Prostate gland (tissue), 2 donors: ENCODE measurements around the gene FAM83G. TPM values are rescaled to one million over a fixed set of nuclear protein-coding genes. Genes with fewer than 3 reads are reported as not detected.

Experiments used
- DNase-seq: peaks from one replicate; pipeline ENCODE4 v3.0.0-alpha.2; 2019; ENCODE audit warnings: low spot score
- H3K27ac ChIP-seq, 2 donors: fragments of 200-600 bp; sonication (generic); 2 replicates each; pipeline ENCODE4 v1.5.1; 2017 to 2019
- H3K27me3 ChIP-seq: fragments of 200-600 bp; sonication (generic); replicated peaks from 2 replicates; pipeline ENCODE4 v1.5.1; 2019; ENCODE audit not compliant: insufficient read depth
- H3K36me3 ChIP-seq, 2 donors: fragments of 200-600 bp; sonication (generic); 1 replicate in 1 of 2; 2 replicates in 1 of 2; pipeline versions ENCODE4 v1.5.1 to v1.8.1; 2017 to 2019
- H3K4me1 ChIP-seq: fragments of 200-600 bp; sonication (generic); replicated peaks from 2 replicates; pipeline ENCODE4 v1.5.1; 2019
- H3K4me3 ChIP-seq, 2 donors: fragments of 200-600 bp; sonication (generic); 2 replicates each; pipeline ENCODE4 v1.5.1; 2017 to 2019
- H3K9me3 ChIP-seq: fragments of 200-600 bp; sonication (generic); 2 replicates; pipeline ENCODE4 v1.5.1; 2017
- POLR2A ChIP-seq: fragments of 450-650 bp; IDR thresholded peaks from one replicate; pipeline ENCODE4 v1.6.1; 2016; ENCODE audit warnings: antibody characterized with exemption, mild to moderate bottlenecking
- POLR2AphosphoS5 ChIP-seq: sonication (generic); formaldehyde crosslinking; IDR thresholded peaks from one replicate; pipeline ENCODE4 v1.6.1; 2017; ENCODE audit warnings: antibody characterized with exemption
- WGBS: methylation state at CpG from one replicate; pipeline ENCODE4 v1.1.5; 2018; 5-methylcytosine and 5-hydroxymethylcytosine counted together
- intact Hi-C: fragments of 100-400 bp; cut with DNase I; formaldehyde crosslinking; loops from one replicate; pipeline ENCODE4 v1.14.2; 2022
- total RNA-seq, 2 donors: library from RNA; depleted of rRNA; stranded (reverse); fragments of >200 nt; gene quantifications; one replicate each; pipeline ENCODE4 v1.1.0, GENCODE V29; 2016
- TF ChIP-seq, protein P1 (sequence below), 4 experiments: fragments of 200-600 bp in 2 of 4; fragments of 450-650 bp in 2 of 4; sonication (generic) in 2 of 4; IDR thresholded peaks; 1 replicate in 3 of 4; 2 replicates in 1 of 4; pipeline ENCODE4 v1.5.1; 2016 to 2019; ENCODE audit warnings: antibody characterized with exemption in 4 of 4, mild to moderate bottlenecking in 2 of 4, moderate library complexity in 2 of 4

The FAM83G gene
- total RNA-seq, 2 donors from 2014 or later, result 7.3 to 9.5 TPM

- intact Hi-C loops, result no loop called here
- Histone ChIP-seq H3K9me3 (no peaks in the 10 kb centered on the region), H3K27me3 (no peaks in the 10 kb centered on the region), H3K4me1 (no peaks in the 10 kb centered on the region), H3K4me3 (no peak overlapping the region), H3K36me3 (no peaks in the 10 kb centered on the region), H3K27ac (no peak overlapping the region)
- TF ChIP-seq, protein P1, sequence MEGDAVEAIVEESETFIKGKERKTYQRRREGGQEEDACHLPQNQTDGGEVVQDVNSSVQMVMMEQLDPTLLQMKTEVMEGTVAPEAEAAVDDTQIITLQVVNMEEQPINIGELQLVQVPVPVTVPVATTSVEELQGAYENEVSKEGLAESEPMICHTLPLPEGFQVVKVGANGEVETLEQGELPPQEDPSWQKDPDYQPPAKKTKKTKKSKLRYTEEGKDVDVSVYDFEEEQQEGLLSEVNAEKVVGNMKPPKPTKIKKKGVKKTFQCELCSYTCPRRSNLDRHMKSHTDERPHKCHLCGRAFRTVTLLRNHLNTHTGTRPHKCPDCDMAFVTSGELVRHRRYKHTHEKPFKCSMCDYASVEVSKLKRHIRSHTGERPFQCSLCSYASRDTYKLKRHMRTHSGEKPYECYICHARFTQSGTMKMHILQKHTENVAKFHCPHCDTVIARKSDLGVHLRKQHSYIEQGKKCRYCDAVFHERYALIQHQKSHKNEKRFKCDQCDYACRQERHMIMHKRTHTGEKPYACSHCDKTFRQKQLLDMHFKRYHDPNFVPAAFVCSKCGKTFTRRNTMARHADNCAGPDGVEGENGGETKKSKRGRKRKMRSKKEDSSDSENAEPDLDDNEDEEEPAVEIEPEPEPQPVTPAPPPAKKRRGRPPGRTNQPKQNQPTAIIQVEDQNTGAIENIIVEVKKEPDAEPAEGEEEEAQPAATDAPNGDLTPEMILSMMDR (IDR thresholded peaks at IDR 0.05), result no peak
- TF ChIP-seq POLR2AphosphoS5, result no peak
- TF ChIP-seq POLR2A, result no peak
- 69% methylated on average over 4 of the region's 4 CpGs for WGBS
- DNase-seq, result no peak
Measured at GRCh38 chr17:18950346-18950745, 54.2 kb downstream of the FAM83G start.

GRCh38 chr17:18949566-18949965 is 55.0 kb downstream of the FAM83G start:
- Histone ChIP-seq H3K4me3 (no peak overlapping the region), H3K36me3 (no peaks in the 10 kb centered on the region), H3K27me3 (no peaks in the 10 kb centered on the region), H3K27ac (no peak overlapping the region), H3K9me3 (no peaks in the 10 kb centered on the region), H3K4me1 (no peaks in the 10 kb centered on the region)
- WGBS, result 71% methylated on average over 6 of the region's 6 CpGs
- intact Hi-C loops, result no loop called here
- TF ChIP-seq, protein P1 (IDR thresholded peaks at IDR 0.05), result no peak
- TF ChIP-seq POLR2A, result no peak
- DNase-seq, result no peak

GRCh38 chr17:18948476-18949006 is 56.0 kb downstream of the FAM83G start:
- H3K27ac ChIP-seq, result no peak overlapping the region
- no peaks in the 10 kb centered on the region for H3K4me1 ChIP-seq
- TF ChIP-seq POLR2AphosphoS5 (no peak), POLR2A (no peak)
- TF ChIP-seq, protein P1 (IDR thresholded peaks at IDR 0.05), result no peak
- no peak overlapping the region for H3K4me3 ChIP-seq
- intact Hi-C loops, result no loop called here
- no peak for DNase-seq
- no peaks in the 10 kb centered on the region for H3K9me3 ChIP-seq
- H3K36me3 ChIP-seq, result no peaks in the 10 kb centered on the region
- no peaks in the 10 kb centered on the region for H3K27me3 ChIP-seq
- WGBS, result 83% methylated on average over 8 of the region's 8 CpGs

DNA sequence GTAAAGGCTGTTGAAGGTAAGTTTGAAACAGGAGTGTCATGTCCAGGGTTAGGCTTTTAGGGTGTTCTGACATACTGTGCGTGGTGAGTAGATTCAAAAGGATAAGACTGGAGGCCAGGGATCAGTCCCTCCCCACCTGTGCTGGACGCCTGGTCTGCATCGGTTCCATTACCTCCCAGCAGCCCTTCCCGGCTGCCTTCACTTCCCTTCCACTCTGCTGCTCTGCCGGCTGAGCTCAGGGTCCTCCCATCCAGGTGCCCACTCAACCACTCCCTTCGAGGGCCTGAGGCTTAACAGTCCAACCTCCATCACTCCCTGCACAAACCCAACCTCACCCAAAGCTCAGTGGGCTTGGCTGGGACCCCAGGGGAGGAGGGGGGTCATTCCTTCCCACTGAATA is 56.7 kb downstream of the FAM83G start:
- Histone ChIP-seq H3K27ac (no peak overlapping the region), H3K27me3 (no peaks in the 10 kb centered on the region), H3K4me3 (no peak overlapping the region), H3K36me3 (no peaks in the 10 kb centered on the region), H3K9me3 (no peaks in the 10 kb centered on the region), H3K4me1 (no peaks in the 10 kb centered on the region)
- DNase-seq, result no peak
- intact Hi-C loops, result no loop called here
- TF ChIP-seq, protein P1 (IDR thresholded peaks at IDR 0.05), result no peak
- WGBS, result 83% methylated on average over 6 of the region's 6 CpGs

- Histone ChIP-seq H3K36me3 (no peaks in the 10 kb centered on the region), H3K27me3 (no peaks in the 10 kb centered on the region), H3K9me3 (no peaks in the 10 kb centered on the region), H3K4me1 (no peaks in the 10 kb centered on the region), H3K27ac (no peak overlapping the region), H3K4me3 (no peak overlapping the region)
- DNase-seq, result no peak
- intact Hi-C loops, result no loop called here
- TF ChIP-seq POLR2AphosphoS5, result no peak
- no peak for TF ChIP-seq POLR2A
- TF ChIP-seq, protein P1 (IDR thresholded peaks at IDR 0.05), result no peak
- WGBS, result 57% methylated on average over 2 of the region's 2 CpGs
Measured at GRCh38 chr17:18946536-18946935, 58.0 kb downstream of the FAM83G start.
